SU-DHL-6 (cell line): ENCODE data around the gene RRP15.

Experiments
- H2AFZ ChIP-seq: fragments of 200-600 bp; sonication (generic); 2 replicates; pipeline ENCODE4 v1.6.1; 2014; ENCODE audit warnings: low read depth, mild to moderate bottlenecking, moderate library complexity, mixed read lengths, antibody characterized with exemption, low read length; ENCODE audit not compliant: severe bottlenecking
- H3F3A ChIP-seq: fragments of 200-600 bp; shearing (Covaris generic); 2 replicates; pipeline ENCODE4 v1.6.0; 2016; ENCODE audit warnings: antibody characterized with exemption, mild to moderate bottlenecking; ENCODE audit not compliant: insufficient read depth
- H3K27ac ChIP-seq: fragments of 200-600 bp; sonication (generic); 2 replicates; pipeline ENCODE4 v1.5.1; 2016; ENCODE audit warnings: low read depth, mild to moderate bottlenecking, low read length, moderate library complexity, mixed read lengths
- H3K27me3 ChIP-seq: fragments of 200-600 bp; sonication (generic), shearing (Covaris generic); 2 replicates; pipeline ENCODE4 v1.6.0; 2014; ENCODE audit warnings: mild to moderate bottlenecking, low read length
- H3K36me3 ChIP-seq: fragments of 200-600 bp; sonication (generic); 2 replicates; pipeline ENCODE4 v1.6.1; 2014; ENCODE audit warnings: mild to moderate bottlenecking, low read length, mixed read lengths
- H3K4me2 ChIP-seq: fragments of 300-600, 200-600 bp; shearing (Covaris generic), sonication (generic); 2 replicates; pipeline ENCODE4 v1.6.0; 2014; ENCODE audit warnings: low read length, low read depth, mild to moderate bottlenecking; ENCODE audit not compliant: poor library complexity, severe bottlenecking
- H3K4me3 ChIP-seq: fragments of 200-600 bp; sonication (generic); 2 replicates; pipeline ENCODE4 v1.5.1; 2014; ENCODE audit warnings: antibody characterized with exemption, low read length, mild to moderate bottlenecking, mixed read lengths; ENCODE audit not compliant: insufficient read depth, poor library complexity, severe bottlenecking
- H3K79me2 ChIP-seq: fragments of 200-600 bp; sonication (generic); 2 replicates; pipeline ENCODE4 v1.6.1; 2014; ENCODE audit warnings: mild to moderate bottlenecking, low read length, moderate library complexity; ENCODE audit not compliant: insufficient read depth
- H3K9ac ChIP-seq: fragments of 200-600 bp; sonication (generic); 2 replicates; pipeline ENCODE4 v1.7.0; 2014; ENCODE audit warnings: mild to moderate bottlenecking, low read length
- H3K9me2 ChIP-seq: fragments of 200-600 bp; sonication (generic); replicated peaks from 2 replicates; pipeline ENCODE4 v1.6.1; 2014; ENCODE audit warnings: low read length; ENCODE audit not compliant: insufficient read depth
- H3K9me3 ChIP-seq: fragments of 200-600 bp; sonication (generic); 2 replicates; pipeline ENCODE4 v1.6.1; 2014; ENCODE audit warnings: low read length, mixed read lengths; ENCODE audit not compliant: insufficient read depth
- H4K20me1 ChIP-seq: fragments of 200-600 bp; sonication (generic); 2 replicates; pipeline ENCODE4 v1.6.1; 2014; ENCODE audit warnings: low read depth, mild to moderate bottlenecking, antibody characterized with exemption, low read length, moderate library complexity, mixed read lengths
- CTCF ChIP-seq: fragments of 200-600 bp; sonication (generic); IDR thresholded peaks from one replicate; pipeline ENCODE4 v1.5.1; 2017; ENCODE audit warnings: antibody characterized with exemption, mild to moderate bottlenecking, low read length, moderate library complexity; ENCODE audit not compliant: insufficient read depth, poor library complexity, severe bottlenecking
- EZH2phosphoT487 ChIP-seq: fragments of 200-600 bp; sonication (generic), shearing (Covaris generic); conservative IDR thresholded peaks from 2 replicates; pipeline ENCODE4 v1.6.1; 2018; ENCODE audit warnings: mild to moderate bottlenecking, antibody characterized with exemption, low read length, moderate library complexity, mixed read lengths

Gene RRP15

GRCh38 chr1:218294546-218294945, 9.5 kb downstream of the RRP15 start:
- Histone ChIP-seq H3K27ac (no peak overlapping the region), H3K36me3 (0 out of 2 replicates have a peak, but pooled peaks cover 4% of the 10 kb centered on the region), H3K4me2 (no peak overlapping the region), H3K79me2 (peaks cover 93% of the 10 kb centered on the region), H2AFZ (no peak overlapping the region), H3K9ac (no peak overlapping the region), H4K20me1 (peaks cover 6% of the 10 kb centered on the region; the same call in 1 of the 2 replicates), H3K4me3 (no peak overlapping the region), H3F3A (0 out of 2 replicates have a peak, but pooled peaks cover 5% of the 10 kb centered on the region), H3K9me2 (no peaks in the 10 kb centered on the region), H3K27me3 (no peaks in the 10 kb centered on the region), H3K9me3 (no peaks in the 10 kb centered on the region)
- TF ChIP-seq CTCF (no peak), EZH2phosphoT487 (no peak)

- Histone ChIP-seq H2AFZ (no peak overlapping the region), H3K79me2 (peaks cover 93% of the 10 kb centered on the region), H3K27me3 (no peaks in the 10 kb centered on the region), H3K9ac (no peak overlapping the region), H3K9me2 (no peaks in the 10 kb centered on the region), H3K4me2 (no peak overlapping the region), H3K27ac (no peak overlapping the region), H3K36me3 (peaks cover 4% of the 10 kb centered on the region; the same call in 1 of the 2 replicates), H3K4me3 (no peak overlapping the region), H4K20me1 (peaks cover 11% of the 10 kb centered on the region; the same call in 1 of the 2 replicates), H3F3A (0 out of 2 replicates have a peak, but pooled peaks cover 5% of the 10 kb centered on the region), H3K9me3 (no peaks in the 10 kb centered on the region)
- TF ChIP-seq EZH2phosphoT487: no peak
- no peak for TF ChIP-seq CTCF
These were observed 11.1 kb downstream of the RRP15 start for GRCh38 chr1:218296162-218296561.

- no peak overlapping the region for H3K9ac ChIP-seq
- no peaks in the 10 kb centered on the region for H3K9me2 ChIP-seq
- peaks cover 93% of the 10 kb centered on the region for H3K79me2 ChIP-seq
- H4K20me1 ChIP-seq: peaks cover 11% of the 10 kb centered on the region; the same call in 1 of the 2 replicates
- no peaks in the 10 kb centered on the region for H3K9me3 ChIP-seq
- H3K4me3 ChIP-seq: no peak overlapping the region
- H3K27me3 ChIP-seq: no peaks in the 10 kb centered on the region
- TF ChIP-seq EZH2phosphoT487 (no peak), CTCF (no peak)
- H3K4me2 ChIP-seq: no peak overlapping the region
- peaks cover 9% of the 10 kb centered on the region; the same call in 1 of the 2 replicates for H3K36me3 ChIP-seq
- no peak overlapping the region for H2AFZ ChIP-seq
- no peak overlapping the region for H3K27ac ChIP-seq
- H3F3A ChIP-seq: 0 out of 2 replicates have a peak, but pooled peaks cover 5% of the 10 kb centered on the region
These were observed 12.4 kb downstream of the RRP15 start for GRCh38 chr1:218297461-218297860.
